OCI-LY1 (cell line): ENCODE data around the gene PROCR.
"Not testable (repeated sequence)": the region's sequence is repeated elsewhere in the genome, so short reads cannot be mapped to it uniquely, and the experiment has no call there.

Experiments
- H2AFZ ChIP-seq: fragments of 200-600 bp; sonication (generic), shearing (Covaris generic); 2 replicates; pipeline ENCODE4 v1.6.0; 2014; ENCODE audit warnings: antibody characterized with exemption, mild to moderate bottlenecking, low read length
- H3F3A ChIP-seq: fragments of 200-600 bp; sonication (generic), shearing (Covaris generic); 2 replicates; pipeline ENCODE4 v1.6.0; 2014; ENCODE audit warnings: mild to moderate bottlenecking, antibody characterized with exemption, low read length, moderate library complexity; ENCODE audit not compliant: insufficient read depth
- H3K27ac ChIP-seq: fragments of 200-600 bp; sonication (generic); 2 replicates; pipeline ENCODE4 v1.5.1; 2014; ENCODE audit warnings: low read length, mixed run types, mild to moderate bottlenecking, low read depth; ENCODE audit not compliant: poor library complexity, severe bottlenecking
- H3K27me3 ChIP-seq: fragments of 200-600 bp; sonication (generic); 2 replicates; pipeline ENCODE4 v1.6.0; 2014; ENCODE audit warnings: antibody characterized with exemption, mild to moderate bottlenecking, low read length, moderate library complexity; ENCODE audit not compliant: insufficient read depth
- H3K36me3 ChIP-seq: fragments of 200-600 bp; sonication (generic); 2 replicates; pipeline ENCODE4 v1.6.1; 2014; ENCODE audit warnings: mild to moderate bottlenecking, antibody characterized with exemption, low read length, moderate library complexity, mixed read lengths; ENCODE audit not compliant: insufficient read depth
- H3K4me1 ChIP-seq: fragments of 200-600 bp; sonication (generic); 2 replicates; pipeline ENCODE4 v1.5.1; 2014; ENCODE audit warnings: mild to moderate bottlenecking, low read length, moderate library complexity; ENCODE audit not compliant: insufficient read depth, severe bottlenecking
- H3K4me2 ChIP-seq: fragments of 200-600 bp; sonication (generic), shearing (Covaris generic); 2 replicates; pipeline ENCODE4 v1.6.1; 2014; ENCODE audit warnings: low read length
- H3K4me3 ChIP-seq: fragments of 200-600 bp; sonication (generic); 2 replicates; pipeline ENCODE4 v1.5.1; 2014; ENCODE audit warnings: low read length, low read depth, mild to moderate bottlenecking, mixed read lengths; ENCODE audit not compliant: poor library complexity, severe bottlenecking
- H3K79me2 ChIP-seq: fragments of 200-600 bp; shearing (Covaris generic); 2 replicates; pipeline ENCODE4 v1.6.1; 2016; ENCODE audit warnings: mixed run types, low read length, mixed read lengths; ENCODE audit not compliant: insufficient read depth
- H3K9ac ChIP-seq: fragments of 200-600 bp; sonication (generic), shearing (Covaris generic); 2 replicates; pipeline ENCODE4 v1.6.1; 2014; ENCODE audit warnings: mild to moderate bottlenecking, low read length, mixed read lengths
- H3K9me2 ChIP-seq: fragments of 200-600 bp; sonication (generic), shearing (Covaris generic); 2 replicates; pipeline ENCODE4 v1.6.1; 2014; ENCODE audit warnings: low read depth, mild to moderate bottlenecking, low read length, mixed read lengths
- H3K9me3 ChIP-seq: fragments of 200-600 bp; shearing (Covaris generic); 2 replicates; pipeline ENCODE4 v1.6.1; 2014; ENCODE audit warnings: low read length, mixed read lengths
- H4K20me1 ChIP-seq: fragments of 200-600 bp; sonication (generic), shearing (Covaris generic); 2 replicates; pipeline ENCODE4 v1.6.0; 2016; ENCODE audit warnings: mild to moderate bottlenecking, low read length; ENCODE audit not compliant: insufficient read depth
- EZH2 ChIP-seq: fragments of 200-600 bp; sonication (generic), shearing (Covaris generic); IDR thresholded peaks from 2 replicates; pipeline ENCODE4 v1.8.0; 2017; ENCODE audit warnings: borderline replicate concordance, mixed run types, mild to moderate bottlenecking, antibody characterized with exemption, low read length, moderate library complexity, mixed read lengths
- TF ChIP-seq, protein P1 (sequence below): fragments of 200-600 bp; sonication (generic), shearing (Covaris generic); IDR thresholded peaks from 2 replicates; pipeline ENCODE4 v1.5.1; 2017; ENCODE audit warnings: mild to moderate bottlenecking, antibody characterized with exemption, low read length, moderate library complexity, mixed read lengths

Gene PROCR

DNA sequence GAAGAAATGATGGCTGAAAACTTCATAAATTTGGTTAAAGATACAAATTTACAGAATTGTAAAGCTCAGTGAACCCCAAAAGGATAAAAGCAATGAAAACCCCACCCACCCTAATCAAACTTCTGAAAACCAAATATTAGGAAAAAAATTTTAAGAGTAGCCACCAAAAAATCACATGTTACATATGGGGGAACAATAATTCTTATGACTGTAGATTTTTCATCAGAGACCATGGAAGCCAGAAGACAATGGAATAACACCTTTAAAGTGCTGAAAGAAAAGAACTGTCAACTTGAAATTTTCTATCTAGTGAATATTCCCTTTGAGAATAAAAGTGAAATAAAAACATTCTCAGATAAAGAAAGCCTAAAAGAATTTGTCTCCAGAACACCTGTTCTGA, 24.4 kb downstream of the PROCR start:
- H3K36me3 ChIP-seq: no peaks in the 10 kb centered on the region
- no peaks in the 10 kb centered on the region for H4K20me1 ChIP-seq
- H3F3A ChIP-seq: no peaks in the 10 kb centered on the region
- TF ChIP-seq EZH2: no peak
- TF ChIP-seq, protein P1, sequence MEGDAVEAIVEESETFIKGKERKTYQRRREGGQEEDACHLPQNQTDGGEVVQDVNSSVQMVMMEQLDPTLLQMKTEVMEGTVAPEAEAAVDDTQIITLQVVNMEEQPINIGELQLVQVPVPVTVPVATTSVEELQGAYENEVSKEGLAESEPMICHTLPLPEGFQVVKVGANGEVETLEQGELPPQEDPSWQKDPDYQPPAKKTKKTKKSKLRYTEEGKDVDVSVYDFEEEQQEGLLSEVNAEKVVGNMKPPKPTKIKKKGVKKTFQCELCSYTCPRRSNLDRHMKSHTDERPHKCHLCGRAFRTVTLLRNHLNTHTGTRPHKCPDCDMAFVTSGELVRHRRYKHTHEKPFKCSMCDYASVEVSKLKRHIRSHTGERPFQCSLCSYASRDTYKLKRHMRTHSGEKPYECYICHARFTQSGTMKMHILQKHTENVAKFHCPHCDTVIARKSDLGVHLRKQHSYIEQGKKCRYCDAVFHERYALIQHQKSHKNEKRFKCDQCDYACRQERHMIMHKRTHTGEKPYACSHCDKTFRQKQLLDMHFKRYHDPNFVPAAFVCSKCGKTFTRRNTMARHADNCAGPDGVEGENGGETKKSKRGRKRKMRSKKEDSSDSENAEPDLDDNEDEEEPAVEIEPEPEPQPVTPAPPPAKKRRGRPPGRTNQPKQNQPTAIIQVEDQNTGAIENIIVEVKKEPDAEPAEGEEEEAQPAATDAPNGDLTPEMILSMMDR: no peak
- no peak overlapping the region for H3K4me3 ChIP-seq
- H3K4me1 ChIP-seq: no peaks in the 10 kb centered on the region
- H3K4me2 ChIP-seq: no peak overlapping the region
- no peak overlapping the region for H3K27ac ChIP-seq
- H2AFZ ChIP-seq: no peak overlapping the region
- peaks cover 11% of the 10 kb centered on the region for H3K9me3 ChIP-seq
- H3K9me2 ChIP-seq: no peaks in the 10 kb centered on the region
- no peaks in the 10 kb centered on the region for H3K79me2 ChIP-seq
- no peak overlapping the region for H3K9ac ChIP-seq
- no peaks in the 10 kb centered on the region for H3K27me3 ChIP-seq

DNA sequence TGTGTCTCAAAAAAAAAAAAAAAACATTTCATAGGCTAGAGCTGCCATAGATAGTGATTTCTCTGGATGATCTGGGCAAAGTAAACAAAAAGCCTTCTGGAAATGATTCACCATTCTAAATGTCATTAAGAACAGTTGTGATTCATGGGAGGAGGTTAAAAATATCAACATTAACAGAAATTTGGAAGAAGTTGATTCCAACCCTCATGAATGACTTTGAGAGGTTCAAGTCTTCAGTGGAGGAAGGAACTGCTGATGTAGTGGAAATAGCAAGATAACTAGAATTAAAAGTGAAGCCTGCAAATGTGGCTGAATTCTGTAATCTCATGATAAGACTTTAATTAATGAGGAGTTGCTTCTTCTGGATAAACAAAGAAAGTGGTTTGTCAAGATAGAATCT, 27.9 kb downstream of the PROCR start:
- no peaks in the 10 kb centered on the region for H3K36me3 ChIP-seq
- H4K20me1 ChIP-seq: no peaks in the 10 kb centered on the region
- peaks cover 11% of the 10 kb centered on the region for H3K9me3 ChIP-seq
- no peak overlapping the region for H3K4me3 ChIP-seq
- no peaks in the 10 kb centered on the region for H3F3A ChIP-seq
- no peaks in the 10 kb centered on the region for H3K4me1 ChIP-seq
- H3K4me2 ChIP-seq: no peak overlapping the region
- H3K9me2 ChIP-seq: no peaks in the 10 kb centered on the region
- H3K27me3 ChIP-seq: no peaks in the 10 kb centered on the region
- H3K79me2 ChIP-seq: no peaks in the 10 kb centered on the region
- no peak overlapping the region for H3K9ac ChIP-seq
- TF ChIP-seq, protein P1: no peak
- TF ChIP-seq EZH2: no peak
- no peak overlapping the region for H3K27ac ChIP-seq
- no peak overlapping the region for H2AFZ ChIP-seq

DNA sequence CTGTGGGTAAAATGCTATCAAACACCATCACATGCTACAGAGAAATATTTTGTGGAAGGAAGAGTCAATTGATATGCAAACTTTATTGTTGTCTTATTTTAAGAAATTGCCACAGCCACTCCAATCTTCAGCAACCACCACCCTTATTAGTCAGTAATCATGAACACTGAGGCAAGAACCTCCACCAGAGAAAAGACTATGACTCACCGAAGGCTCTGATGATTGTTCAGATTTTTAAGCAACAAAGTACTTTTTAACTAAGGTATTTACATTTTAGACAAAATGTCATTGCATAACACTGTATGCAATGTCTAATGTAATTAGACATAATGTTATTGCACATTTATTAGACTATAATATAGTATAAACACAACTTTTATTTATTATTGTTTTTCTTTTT, 28.4 kb downstream of the PROCR start:
- Histone ChIP-seq H4K20me1 (no peaks in the 10 kb centered on the region), H3K9me3 (peaks cover 11% of the 10 kb centered on the region), H3K27me3 (no peaks in the 10 kb centered on the region), H3K4me3 (no peak overlapping the region), H3K27ac (no peak overlapping the region), H3K4me2 (no peak overlapping the region), H2AFZ (no peak overlapping the region), H3K9me2 (no peaks in the 10 kb centered on the region), H3K36me3 (no peaks in the 10 kb centered on the region), H3F3A (no peaks in the 10 kb centered on the region), H3K4me1 (no peaks in the 10 kb centered on the region), H3K9ac (no peak overlapping the region), H3K79me2 (no peaks in the 10 kb centered on the region)
- no peak for TF ChIP-seq EZH2
- TF ChIP-seq, protein P1: no peak

DNA sequence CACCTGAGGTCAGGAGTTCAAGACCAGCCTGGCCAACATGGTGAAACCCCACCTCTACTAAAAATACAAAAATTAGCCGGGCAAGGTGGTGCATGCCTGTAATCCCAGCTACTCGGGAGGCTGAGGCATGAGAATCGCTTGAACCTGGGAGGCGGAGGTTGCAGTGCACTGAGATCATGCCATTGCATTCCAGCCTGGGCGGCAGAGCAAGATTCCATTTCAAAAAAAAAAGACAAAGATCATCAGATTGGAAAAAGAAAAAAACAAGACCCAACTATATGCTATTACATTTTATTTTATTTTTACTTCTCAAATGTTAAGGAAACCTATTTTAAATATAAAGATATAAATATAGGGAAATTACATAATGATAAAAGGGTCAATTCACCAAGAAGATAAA, 29.6 kb downstream of the PROCR start:
- H3K4me2 ChIP-seq, H3K9me3 ChIP-seq, H3K4me1 ChIP-seq, H3K36me3 ChIP-seq, H3K79me2 ChIP-seq, H4K20me1 ChIP-seq, H3K27ac ChIP-seq, H3K9me2 ChIP-seq, H3K9ac ChIP-seq, H3K27me3 ChIP-seq, H2AFZ ChIP-seq, H3F3A ChIP-seq, H3K4me3 ChIP-seq: not testable (repeated sequence)
